Measurements from ENCODE around the gene FEM1C.

Gene FEM1C

DNA sequence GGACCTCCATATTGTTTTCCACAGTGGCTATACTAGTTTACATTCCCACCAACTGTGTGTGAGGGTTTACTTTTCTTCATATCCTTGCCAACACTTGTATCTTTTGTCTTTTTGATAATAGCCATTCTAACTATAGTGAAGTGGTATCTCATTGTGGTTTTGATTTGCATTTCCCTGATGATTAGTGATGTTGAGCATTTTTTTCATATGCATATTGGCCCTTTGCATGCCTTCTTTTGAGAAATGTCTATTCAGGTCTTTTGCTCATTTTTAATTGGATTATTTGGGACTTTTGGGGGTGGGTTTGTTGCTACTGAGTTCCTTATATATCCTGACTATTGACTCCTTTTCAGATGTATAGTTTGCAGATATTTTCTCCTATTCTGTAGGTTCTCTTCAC lies 44.4 kb downstream of the FEM1C start:
- ChIA-PET POLR2A (no interaction called here), CTCF (no interaction called here)
- H3K4me1 ChIP-seq (ENCODE audit: control insufficient read depth, insufficient read depth, low read length), result no peaks in the 10 kb centered on the region
- H3K36me3 ChIP-seq (ENCODE audit: control insufficient read depth in 2 of 2, insufficient read depth in 1 of 2, low read length in 2 of 2), result no peaks in the 10 kb centered on the region
- no peaks in the 10 kb centered on the region for H3K9me3 ChIP-seq (ENCODE audit: control insufficient read depth, insufficient read depth, low read depth, low read length)
- no peak overlapping the region for H3K4me3 ChIP-seq (ENCODE audit: low read depth, low read length)
- TF ChIP-seq ZNF114 (tag by site-specific recombination; IDR thresholded peaks at IDR 0.05) (no peak), ZNF155 (tag by site-specific recombination; IDR thresholded peaks at IDR 0.05) (no peak), ZNF302 (tag by site-specific recombination; IDR thresholded peaks at IDR 0.05; ENCODE audit: low read depth) (no peak), ZFP37 (tag by site-specific recombination; IDR thresholded peaks at IDR 0.05) (no peak), PRDM2 (tag by site-specific recombination; IDR thresholded peaks at IDR 0.05; ENCODE audit: borderline replicate concordance) (no peak), ZBTB48 (tag by site-specific recombination; IDR thresholded peaks at IDR 0.05) (no peak), ZNF621 (tag by site-specific recombination; IDR thresholded peaks at IDR 0.05) (no peak), ZNF221 (tag by site-specific recombination; IDR thresholded peaks at IDR 0.05; ENCODE audit: borderline replicate concordance) (no peak), ZBTB49 (tag by site-specific recombination; IDR thresholded peaks at IDR 0.05; ENCODE audit: low read depth) (no peak), ZNF624 (tag by site-specific recombination; IDR thresholded peaks at IDR 0.05) (no peak)
- TF ChIP-seq, protein P1, sequence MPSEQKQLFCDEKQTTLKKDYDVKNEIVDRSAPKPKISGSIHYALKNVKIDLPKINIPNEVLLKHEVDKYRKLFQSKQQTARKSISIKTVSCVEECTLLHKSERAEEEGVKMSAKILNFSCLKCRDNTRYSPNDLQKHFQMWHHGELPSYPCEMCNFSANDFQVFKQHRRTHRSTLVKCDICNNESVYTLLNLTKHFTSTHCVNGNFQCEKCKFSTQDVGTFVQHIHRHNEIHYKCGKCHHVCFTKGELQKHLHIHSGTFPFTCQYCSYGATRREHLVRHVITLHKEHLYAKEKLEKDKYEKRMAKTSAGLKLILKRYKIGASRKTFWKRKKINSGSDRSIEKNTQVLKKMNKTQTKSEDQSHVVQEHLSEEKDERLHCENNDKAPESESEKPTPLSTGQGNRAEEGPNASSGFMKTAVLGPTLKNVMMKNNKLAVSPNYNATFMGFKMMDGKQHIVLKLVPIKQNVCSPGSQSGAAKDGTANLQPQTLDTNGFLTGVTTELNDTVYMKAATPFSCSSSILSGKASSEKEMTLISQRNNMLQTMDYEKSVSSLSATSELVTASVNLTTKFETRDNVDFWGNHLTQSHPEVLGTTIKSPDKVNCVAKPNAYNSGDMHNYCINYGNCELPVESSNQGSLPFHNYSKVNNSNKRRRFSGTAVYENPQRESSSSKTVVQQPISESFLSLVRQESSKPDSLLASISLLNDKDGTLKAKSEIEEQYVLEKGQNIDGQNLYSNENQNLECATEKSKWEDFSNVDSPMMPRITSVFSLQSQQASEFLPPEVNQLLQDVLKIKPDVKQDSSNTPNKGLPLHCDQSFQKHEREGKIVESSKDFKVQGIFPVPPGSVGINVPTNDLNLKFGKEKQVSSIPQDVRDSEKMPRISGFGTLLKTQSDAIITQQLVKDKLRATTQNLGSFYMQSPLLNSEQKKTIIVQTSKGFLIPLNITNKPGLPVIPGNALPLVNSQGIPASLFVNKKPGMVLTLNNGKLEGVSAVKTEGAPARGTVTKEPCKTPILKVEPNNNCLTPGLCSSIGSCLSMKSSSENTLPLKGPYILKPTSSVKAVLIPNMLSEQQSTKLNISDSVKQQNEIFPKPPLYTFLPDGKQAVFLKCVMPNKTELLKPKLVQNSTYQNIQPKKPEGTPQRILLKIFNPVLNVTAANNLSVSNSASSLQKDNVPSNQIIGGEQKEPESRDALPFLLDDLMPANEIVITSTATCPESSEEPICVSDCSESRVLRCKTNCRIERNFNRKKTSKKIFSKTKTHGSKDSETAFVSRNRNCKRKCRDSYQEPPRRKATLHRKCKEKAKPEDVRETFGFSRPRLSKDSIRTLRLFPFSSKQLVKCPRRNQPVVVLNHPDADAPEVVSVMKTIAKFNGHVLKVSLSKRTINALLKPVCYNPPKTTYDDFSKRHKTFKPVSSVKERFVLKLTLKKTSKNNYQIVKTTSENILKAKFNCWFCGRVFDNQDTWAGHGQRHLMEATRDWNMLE (tag by site-specific recombination; conservative IDR thresholded peaks at IDR 0.05; ENCODE audit: low read depth), result no peak
- H3K27ac ChIP-seq (ENCODE audit: extremely low read depth, low read depth, low read length), result no peak overlapping the region

GRCh38 chr5:115496936-115497576 lies 47.5 kb downstream of the FEM1C start:
- no peak for TF ChIP-seq ZNF157 (tag by site-specific recombination; IDR thresholded peaks at IDR 0.05)
- TF ChIP-seq SETDB1 (IDR thresholded peaks at IDR 0.05; ENCODE audit: insufficient read length, low read length), result no peak
- no peak for TF ChIP-seq IKZF3 (tag by site-specific recombination; IDR thresholded peaks at IDR 0.05)
- TF ChIP-seq SP2 (tag by site-specific recombination; IDR thresholded peaks at IDR 0.05), result no peak
- TF ChIP-seq, protein P2, sequence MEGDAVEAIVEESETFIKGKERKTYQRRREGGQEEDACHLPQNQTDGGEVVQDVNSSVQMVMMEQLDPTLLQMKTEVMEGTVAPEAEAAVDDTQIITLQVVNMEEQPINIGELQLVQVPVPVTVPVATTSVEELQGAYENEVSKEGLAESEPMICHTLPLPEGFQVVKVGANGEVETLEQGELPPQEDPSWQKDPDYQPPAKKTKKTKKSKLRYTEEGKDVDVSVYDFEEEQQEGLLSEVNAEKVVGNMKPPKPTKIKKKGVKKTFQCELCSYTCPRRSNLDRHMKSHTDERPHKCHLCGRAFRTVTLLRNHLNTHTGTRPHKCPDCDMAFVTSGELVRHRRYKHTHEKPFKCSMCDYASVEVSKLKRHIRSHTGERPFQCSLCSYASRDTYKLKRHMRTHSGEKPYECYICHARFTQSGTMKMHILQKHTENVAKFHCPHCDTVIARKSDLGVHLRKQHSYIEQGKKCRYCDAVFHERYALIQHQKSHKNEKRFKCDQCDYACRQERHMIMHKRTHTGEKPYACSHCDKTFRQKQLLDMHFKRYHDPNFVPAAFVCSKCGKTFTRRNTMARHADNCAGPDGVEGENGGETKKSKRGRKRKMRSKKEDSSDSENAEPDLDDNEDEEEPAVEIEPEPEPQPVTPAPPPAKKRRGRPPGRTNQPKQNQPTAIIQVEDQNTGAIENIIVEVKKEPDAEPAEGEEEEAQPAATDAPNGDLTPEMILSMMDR (tag by site-specific recombination; IDR thresholded peaks at IDR 0.05), result no peak
- TF ChIP-seq ZNF449 (tag by site-specific recombination; IDR thresholded peaks at IDR 0.05), result no peak
- Histone ChIP-seq H3K9me3 (ENCODE audit: control insufficient read depth, insufficient read depth, low read depth, low read length) (no peaks in the 10 kb centered on the region), H3K27ac (ENCODE audit: extremely low read depth, low read depth, low read length) (no peak overlapping the region), H3K4me1 (ENCODE audit: control insufficient read depth, insufficient read depth, low read length) (no peaks in the 10 kb centered on the region), H3K4me3 (ENCODE audit: low read depth, low read length) (no peak overlapping the region), H3K36me3 (ENCODE audit: control insufficient read depth in 2 of 2, insufficient read depth in 1 of 2, low read length in 2 of 2) (no peaks in the 10 kb centered on the region)
- POLR2A ChIA-PET, result no interaction called here
- CTCF ChIA-PET, result no interaction called here
